ENCODE measurements around the gene MDM4.

MDM4 gene

DNA sequence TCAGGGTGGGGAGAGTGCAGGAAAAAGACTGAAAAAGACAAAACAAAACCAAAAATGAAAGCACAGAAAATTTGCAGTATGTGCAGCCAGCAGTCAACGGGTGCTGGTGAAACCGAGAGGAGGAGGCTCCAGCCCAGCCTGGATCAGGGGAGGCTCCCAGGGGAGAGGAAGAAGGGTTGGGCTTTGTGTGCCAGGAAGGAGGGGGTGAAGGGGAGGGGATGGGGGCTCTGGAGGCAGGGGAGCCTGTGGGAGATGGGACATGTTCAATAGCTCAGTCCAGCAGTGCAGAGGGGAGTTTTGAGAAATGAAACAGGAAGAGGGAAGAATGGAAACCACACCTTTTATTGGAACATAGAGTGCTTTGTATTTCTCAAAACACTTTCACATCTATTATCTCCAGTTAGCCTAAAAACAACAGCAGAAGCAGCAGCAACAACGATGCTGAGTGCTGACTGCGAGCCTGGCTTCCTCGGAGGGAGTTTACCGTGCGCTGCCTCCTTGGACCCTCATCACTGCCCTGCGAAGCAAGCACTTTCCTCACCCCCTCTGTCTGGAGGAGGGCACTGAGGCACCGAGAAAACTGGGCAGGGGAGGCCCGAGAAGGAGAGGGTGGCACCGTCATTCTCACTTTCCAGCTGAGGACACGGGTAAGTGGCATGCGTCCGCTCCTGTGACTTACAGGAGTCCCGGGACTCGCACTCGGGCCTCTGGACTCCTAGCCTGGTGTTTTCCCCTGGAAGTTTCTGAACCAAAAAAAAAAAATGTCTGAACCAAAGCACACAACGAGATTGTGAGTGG lies 62.9 kb downstream of the MDM4 start:
- no peak for DNase-seq (ENCODE audit: low read depth)

DNA sequence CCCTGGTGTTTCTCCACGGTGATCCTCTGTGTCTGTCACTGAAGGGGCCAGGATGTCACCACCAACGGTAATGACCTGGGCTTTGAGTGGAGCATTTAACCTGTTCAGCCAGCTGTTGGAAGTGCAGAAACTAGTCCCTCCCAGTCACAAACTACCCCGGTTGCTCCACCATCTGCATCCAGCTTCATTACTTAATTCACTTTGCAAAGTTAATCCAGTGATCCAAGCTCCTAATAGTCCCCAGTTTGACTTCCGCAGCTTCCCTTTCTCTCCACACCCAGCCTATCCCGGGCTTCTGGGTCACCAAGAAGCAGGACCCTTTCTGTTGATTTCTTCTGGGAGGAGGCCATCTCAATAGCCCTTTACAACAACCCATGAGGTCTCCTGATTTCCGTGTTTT lies 63.5 kb downstream of the MDM4 start:
- no peak for DNase-seq (ENCODE audit: low read depth)

DNA sequence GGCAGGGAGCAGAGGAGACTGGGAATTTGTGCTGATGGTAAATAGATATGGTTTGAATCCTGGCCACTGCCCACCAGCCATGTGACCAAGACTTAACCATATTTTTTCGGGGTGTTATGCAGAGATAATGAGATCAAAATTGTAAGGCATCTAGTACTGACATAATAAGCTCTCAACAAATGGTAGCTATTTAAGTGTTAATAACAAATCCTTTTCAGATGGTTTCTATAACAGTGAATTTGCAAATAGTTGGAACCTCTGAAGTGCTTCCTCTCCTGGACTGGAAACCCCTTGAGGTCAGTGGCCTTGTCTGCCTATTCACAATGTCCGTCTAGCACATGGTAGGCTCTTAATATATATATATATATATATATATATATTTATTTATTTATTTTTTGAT lies 64.7 kb downstream of the MDM4 start:
- DNase-seq (ENCODE audit: low read depth) = no peak

DNA sequence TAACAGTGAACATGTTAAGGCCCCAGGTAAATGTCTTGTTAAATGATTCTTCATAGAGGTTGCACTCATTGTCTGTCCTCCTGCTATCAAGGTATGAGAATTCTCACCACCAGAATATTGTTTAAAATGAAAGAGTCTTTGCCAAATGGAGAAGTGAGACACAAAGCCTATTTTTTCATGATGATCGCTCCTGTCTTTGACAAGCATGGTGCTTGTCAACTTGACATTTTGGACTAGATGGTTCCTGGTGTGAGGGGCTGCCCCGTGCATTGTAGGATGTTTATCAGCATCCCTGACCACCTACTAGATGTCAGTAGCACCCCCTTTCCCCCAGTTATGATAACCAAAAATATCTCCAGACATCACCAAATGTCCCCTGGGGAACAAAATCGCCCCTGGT lies 65.6 kb downstream of the MDM4 start:
- no peak for DNase-seq (ENCODE audit: low read depth)

DNA sequence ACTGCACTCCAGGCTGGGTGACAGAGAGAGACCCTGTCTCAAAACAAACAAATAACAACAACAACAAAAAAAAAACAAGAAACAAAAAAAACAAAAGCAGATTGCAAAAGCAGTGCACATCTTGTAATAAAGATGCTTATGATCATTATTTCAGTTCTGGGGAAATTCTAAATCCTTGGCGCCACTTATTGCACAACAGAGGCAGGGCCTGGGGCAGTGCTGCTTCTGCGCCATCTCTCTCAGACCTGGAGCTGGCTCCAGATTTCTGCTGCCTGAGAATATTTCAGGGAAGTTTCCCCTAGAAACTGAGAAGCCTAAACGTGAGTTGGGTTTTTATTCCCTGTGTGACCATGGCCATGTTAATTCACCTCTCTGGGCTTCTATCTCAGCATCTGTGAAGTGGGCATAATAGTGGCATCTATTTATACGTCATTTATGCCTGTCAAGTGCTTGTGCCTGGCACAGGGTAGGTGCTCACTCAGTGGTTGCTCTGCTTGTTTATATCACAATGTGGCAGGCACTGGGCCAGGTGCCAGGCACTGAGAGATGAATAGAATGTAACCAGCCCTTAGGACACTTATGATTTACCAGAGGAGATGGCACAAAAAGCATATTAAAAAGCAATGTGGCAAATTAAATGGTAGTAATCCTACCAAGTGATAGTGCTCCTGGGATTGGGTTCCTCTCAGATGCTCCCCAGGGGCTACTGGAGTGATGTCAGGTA lies 67.9 kb downstream of the MDM4 start:
- DNase-seq (ENCODE audit: low read depth) = no peak

DNA sequence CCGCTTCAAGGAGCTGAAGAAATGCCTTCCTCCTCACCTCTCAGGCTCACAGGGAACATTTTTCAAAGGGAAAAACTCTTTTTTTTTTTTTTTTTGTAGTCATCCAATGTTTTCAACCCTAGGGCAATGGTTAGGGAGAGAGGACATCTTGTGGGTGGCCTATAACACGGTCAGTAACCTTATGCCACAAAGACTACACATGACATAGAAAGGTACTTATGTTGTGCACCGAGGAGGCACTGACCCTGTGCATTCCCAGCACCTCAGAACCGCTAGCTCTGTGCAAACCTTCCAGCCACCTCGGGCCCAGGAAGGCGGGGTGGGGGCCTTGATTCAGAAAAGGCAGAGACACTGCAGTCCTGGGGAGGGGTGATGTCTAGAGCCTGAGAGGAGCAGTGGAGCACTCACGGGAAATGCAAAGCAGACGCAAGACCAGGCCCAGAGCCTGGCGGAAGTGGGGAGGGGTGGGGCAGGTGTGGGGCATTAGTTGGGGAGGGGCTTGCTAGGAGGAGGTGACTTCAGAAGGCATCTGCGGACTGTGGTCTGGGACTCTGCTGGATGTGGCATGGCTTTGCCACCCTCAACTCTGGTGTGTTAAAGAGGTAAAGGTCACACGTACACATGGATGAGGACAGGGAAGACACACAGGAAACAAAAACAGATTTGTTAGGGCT lies 68.6 kb downstream of the MDM4 start:
- DNase-seq (ENCODE audit: low read depth) = no peak

DNA sequence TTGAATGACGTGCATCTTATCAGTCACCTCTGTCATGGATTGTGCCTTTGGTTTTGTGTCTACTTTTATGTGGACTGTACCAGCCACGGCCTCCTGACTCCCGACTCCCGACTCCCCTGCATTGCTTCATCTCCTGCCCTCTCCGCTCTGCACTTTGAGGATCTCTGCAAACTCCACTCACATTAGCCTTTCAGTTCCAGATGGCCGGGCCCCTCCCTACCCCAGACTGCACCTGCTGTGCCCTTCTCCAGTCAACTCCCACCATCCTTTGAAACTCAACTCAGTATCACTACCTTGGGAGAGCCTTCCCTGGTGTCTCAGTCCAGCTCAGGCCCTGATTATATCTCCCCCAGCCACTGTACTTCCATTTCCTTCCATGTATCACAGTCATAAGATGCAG lies 71.4 kb downstream of the MDM4 start:
- no peak for DNase-seq (ENCODE audit: low read depth)

DNA sequence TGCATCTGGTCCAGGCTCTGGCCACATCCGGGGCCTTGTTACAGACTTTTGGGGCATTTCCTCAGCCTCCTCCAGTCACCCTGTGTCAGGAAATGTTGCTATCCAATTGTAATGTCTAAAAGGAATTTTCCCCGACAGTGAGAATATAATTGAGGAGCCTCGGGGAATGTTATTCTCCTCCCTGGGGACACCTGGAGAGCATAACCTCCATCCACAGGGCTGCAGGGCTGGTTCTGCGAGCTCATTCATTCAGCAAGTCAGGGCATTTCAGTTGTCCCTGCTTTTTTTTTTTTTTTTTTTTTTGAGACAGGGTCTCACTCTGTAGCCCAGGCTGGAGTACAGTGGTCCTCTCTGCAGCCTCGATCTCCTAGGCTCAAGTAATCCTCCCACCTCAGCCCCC lies 72.6 kb downstream of the MDM4 start:
- DNase-seq (ENCODE audit: low read depth) = no peak

DNA sequence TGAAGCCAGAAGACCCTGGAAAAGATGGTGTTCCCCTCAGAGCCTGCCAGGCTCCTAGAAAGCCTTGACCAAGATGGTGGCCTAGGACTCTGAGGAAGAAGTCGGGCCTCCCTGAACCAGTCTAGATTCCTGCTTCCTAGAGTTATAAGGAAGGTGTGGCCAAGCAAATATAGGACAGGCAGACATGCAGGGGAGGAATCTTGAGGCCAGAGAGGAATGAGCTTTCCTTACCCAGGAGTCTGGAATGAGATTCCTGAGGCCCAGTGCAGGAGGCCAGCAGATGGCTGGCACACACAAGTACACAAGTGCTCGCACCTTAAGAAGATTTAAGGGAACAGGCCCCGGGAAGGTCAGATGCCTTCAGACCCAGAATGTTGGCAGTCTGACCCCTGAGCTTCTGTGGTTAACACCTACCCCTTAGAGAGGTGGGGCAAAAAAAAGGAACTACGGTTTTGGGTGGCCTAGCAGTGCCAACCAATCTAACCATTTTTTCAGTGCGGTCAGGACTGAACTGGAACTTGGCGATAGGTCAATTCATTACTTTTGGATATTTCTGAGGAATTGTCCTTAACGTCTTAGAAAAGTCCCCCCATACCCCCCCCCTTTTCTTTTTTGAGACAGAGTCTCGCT lies 73.3 kb downstream of the MDM4 start:
- no peak for DNase-seq (ENCODE audit: low read depth)

DNA sequence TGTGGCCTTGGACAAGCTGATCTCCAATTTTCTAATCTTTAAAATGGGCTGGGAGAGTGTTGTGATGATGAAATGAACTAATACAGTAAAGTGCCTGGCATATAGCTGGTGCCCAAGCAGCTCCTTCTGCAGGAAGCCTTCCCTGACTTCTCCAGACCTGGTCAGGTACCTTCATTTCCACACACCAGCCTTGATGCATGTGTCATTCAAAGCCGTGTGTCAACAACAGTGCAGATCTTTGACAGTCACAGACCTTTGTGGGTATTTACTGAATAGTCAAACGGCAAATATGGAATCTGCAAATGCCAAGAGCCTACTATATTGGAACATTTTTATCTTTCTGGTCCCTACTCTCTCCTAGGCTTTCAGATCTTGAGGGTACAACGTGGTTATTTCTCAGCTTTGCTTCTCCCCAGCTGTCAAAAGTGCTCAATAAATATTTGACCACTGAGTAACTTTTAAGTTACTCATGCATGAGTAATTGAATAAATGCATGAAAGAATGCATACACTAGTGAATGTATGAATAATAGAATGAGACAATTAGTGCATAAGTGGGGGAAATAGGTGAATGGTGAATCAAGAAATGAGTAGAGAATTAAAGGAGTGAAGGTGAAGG lies 75.4 kb downstream of the MDM4 start:
- no peak for DNase-seq (ENCODE audit: low read depth)

DNA sequence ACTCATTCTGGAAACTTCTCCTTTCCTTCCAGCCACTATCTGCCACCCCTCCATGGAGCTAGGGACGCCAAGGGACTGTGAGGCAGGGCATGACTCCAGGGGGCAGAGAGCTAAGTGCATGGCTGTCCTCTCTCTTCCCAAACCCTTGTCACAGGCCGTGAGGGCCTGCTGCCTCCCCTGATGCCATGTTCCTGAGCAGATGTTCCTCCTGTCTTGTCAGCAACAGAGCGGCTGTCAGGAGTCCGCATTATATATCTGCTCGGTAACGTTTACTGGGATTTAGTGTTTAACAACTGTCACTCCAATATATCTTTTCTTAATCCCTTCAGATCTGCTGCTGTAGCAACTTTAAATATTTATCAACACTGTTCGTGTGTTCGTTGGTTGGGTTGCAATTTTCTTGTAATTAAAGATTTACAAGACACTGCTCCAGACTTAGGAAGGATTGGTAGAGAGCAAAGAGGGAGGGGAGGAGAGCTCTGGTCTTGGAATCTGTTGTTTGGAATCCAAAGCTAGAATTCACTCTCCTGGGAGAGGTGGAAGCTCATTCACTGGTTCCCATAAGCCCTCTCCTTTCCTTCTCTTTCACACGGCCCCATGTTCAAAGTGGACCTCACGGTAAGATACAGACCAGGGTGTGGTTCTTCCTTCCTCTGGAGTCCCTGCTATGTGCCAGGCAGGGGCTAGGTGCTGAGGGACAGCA lies 76.2 kb downstream of the MDM4 start:
- DNase-seq (ENCODE audit: low read depth) = no peak

DNA sequence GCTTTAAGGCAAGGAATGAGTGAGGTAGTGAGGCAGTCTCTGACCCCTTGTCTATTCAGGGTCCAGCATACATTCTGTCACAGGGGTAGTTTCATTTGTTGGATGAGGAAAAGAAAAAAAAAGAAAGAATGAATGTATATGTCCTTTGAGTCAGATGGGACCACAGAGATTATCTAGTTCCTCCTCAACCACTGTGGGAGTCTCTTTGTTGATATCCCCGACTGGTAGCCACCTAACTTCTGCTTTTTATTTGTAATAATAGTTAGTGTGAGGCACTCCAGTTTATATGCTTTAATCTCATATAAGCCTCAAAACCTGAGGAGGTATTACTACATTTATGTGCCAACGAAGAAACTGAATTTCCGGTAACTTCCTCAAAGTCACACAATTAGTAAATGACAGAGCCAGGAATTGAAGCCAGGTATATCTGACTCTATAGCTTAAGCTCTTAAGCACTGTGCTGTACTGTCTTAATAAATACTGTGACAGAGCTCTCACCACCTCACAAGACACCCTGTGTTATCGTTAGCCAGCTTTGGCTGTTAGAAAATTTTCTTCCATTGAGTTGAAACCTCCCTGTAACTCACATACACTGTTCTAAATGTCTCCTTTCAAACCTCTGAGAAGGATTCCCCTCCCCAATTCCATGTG lies 82.2 kb downstream of the MDM4 start:
- DNase-seq (ENCODE audit: low read depth) = no peak

DNA sequence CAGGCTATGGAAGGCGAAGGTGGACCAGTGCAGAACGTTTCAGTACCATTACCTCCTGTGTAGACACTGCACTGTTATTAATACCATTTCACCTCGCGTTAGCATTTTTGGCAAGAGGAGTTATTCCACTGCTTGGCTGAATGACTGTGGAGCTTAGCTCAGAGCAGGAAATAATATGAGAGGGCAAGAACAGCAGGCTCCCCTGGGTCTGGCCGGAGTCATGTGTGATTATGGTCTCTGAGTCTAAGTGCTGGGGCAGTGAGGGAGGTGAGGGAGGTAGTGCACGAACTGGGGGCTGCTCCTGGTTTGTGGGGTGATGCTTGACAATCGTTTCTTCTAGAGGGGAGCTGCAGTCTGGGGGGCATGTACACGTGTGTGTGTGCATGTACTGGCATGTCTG lies 82.9 kb downstream of the MDM4 start:
- DNase-seq (ENCODE audit: low read depth) = no peak

DNA sequence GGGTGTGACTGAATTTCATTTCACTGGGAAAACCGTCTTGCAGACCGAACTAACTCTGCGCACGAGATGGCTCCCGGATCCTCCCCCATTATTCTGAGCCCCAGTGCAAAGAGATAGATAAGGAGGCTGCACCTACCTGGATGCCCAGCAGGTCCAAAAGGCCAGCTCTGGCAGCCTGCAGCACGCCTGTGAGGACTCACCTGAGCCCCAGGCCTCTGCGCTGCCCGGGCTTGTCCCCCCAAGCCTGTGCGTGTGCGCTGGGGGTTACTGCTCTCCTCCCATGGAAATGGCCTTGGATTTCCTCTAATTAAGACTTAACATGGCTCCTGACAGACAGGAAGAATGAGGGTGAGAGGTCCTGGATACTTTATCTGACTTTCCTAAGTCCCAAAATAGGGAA lies 83.4 kb downstream of the MDM4 start:
- DNase-seq (ENCODE audit: low read depth) = no peak

DNA sequence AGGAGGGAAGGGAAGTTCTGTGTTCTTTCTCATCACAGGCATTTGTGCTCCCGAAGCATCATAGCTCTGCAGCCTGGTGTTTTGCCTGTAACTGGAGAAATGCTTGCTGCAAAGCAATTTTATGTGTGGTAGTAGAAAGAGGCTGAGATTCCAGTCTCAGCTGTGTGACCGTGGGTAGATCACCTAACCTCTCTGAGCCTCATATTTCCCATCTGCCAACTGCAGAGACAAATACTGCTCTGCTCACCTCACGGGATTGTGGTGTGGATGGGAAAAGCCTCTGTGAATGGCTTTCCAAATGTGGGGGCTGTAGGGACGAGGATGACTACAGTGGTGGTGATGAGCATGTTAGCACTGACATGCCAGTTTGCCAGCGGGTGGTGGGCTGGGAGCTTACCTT lies 84.0 kb downstream of the MDM4 start:
- DNase-seq (ENCODE audit: low read depth) = no peak

DNA sequence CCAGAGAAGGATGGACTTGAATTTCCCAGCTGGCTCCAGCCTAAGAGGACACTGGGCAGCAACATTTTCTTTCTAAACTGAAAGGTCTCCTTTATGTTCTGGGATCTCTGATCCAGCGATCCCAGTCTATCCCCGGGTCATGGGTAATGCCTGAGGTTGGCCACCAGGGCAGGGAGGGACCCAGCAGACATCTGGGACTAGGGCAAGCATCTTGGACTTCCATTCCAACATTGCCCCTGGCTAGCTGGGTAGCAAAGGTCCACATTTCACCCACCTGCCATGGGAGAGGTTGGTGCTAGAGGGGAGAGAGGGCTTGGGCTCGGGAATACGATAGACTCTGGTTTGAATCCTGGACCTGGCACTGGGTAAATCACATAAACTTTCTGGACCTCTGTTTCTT lies 84.8 kb downstream of the MDM4 start:
- no peak for DNase-seq (ENCODE audit: low read depth)

DNA sequence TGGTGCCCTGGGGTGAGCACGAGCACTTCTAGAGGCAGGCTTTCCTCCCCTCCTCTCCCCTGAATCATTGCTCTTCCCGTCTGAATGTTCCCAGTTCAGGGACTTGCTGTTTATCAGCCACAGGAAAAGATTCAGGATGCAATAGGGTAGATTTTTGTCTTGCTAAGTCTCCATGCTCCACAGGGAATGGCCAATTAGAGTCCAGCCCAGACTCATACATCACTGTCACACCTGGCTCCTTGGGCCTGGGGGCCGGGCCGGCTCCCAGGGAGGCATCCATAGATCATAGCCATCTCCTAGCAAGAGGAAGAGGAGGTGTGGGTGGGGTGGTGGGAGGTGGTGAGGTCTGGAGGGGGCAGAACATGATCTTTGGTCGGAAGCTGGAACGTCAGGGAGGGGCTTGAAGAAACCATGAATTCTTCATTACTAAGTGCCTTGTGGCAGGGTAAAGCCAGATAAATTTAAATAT lies 85.9 kb downstream of the MDM4 start:
- no peak for DNase-seq (ENCODE audit: low read depth)

DNA sequence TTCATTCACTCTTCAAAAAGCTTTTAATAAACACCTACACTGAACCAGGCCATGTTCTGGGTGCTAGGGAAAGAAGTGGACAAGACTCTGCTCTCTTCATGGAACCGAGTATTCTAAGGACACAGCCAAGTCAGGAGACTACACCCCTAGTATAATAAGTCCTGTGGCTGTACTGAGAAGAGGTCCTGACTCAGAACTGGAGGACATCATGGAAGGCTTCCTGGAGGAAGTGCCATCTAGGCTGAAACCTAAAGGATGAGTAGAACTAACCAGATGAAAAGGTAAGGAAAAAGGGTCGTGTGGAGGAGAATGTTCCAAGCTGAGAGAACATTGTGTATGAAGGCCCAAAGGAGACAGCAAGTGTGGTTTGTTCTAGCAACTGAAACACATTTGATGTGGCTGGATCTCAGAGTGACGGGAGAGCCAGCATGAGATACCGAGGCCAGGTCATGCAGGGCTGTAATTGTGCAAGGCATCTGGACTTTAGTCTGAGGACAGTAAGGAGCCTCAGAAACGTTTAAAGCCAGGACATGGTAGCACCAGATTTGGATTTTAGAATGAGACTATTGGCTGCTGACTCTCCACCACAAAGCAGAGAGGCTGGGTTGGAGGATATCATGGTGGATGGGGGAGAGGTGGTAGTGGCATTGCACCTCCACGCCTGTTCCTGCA lies 86.8 kb downstream of the MDM4 start:
- DNase-seq (ENCODE audit: low read depth) = no peak

DNA sequence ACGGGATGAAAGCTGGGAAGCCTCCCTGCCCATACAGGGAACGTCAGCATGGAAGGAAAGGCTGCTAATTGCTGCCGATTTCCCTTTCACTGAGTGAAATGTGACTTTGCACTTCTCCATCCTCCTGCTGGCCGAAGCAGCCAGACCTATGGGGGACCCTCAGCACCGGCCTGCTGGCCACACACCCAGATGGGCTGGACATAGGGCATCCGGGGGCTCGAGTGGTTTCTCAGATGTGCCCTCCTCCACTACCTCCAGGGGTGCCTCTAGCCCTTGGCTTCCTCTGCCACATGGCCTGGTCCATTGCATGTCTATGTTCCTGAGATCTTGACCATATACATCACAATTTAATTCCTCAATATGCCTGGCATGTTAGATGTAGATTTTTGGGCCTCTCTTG lies 89.6 kb downstream of the MDM4 start:
- no peak for DNase-seq (ENCODE audit: low read depth)

All from activated T-cell treated with anti-CD3 and anti-CD28 coated beads for 1 hour (primary cell).